AG04449 (cell line): ENCODE results near the gene ZNF630.

Experiments used
- CTCF ChIA-PET: fragments of 350-600 bp; formaldehyde crosslinking; extraction: SDS; loops from one replicate; lab custom pipeline; 2021; ENCODE audit warnings: antibody characterized with exemption; lab: Yijun Ruan, JAX
- POLR2A ChIA-PET: fragments of 400-600, 350-600 bp; formaldehyde crosslinking; extraction: SDS; loops from one replicate; lab custom pipeline; 2020; ENCODE audit warnings: antibody characterized with exemption, inconsistent platforms; lab: Yijun Ruan, JAX
- DNase-seq: peaks from one replicate; pipeline ENCODE4 v3.0.0-alpha.2; 2010; ENCODE audit warnings: low read depth, low spot score
- H3K4me3 ChIP-seq: 2 replicates; pipeline ENCODE4 v1.5.1; 2011; ENCODE audit warnings: low read depth, mild to moderate bottlenecking, control low read depth, low read length
- CTCF ChIP-seq: IDR thresholded peaks from one replicate; pipeline ENCODE4 v1.5.1; 2011; ENCODE audit warnings: mild to moderate bottlenecking, moderate library complexity, low read length, control low read depth, inconsistent platforms; ENCODE audit not compliant: insufficient read depth; ENCODE audit errors: missing control alignments

ZNF630 gene

DNA sequence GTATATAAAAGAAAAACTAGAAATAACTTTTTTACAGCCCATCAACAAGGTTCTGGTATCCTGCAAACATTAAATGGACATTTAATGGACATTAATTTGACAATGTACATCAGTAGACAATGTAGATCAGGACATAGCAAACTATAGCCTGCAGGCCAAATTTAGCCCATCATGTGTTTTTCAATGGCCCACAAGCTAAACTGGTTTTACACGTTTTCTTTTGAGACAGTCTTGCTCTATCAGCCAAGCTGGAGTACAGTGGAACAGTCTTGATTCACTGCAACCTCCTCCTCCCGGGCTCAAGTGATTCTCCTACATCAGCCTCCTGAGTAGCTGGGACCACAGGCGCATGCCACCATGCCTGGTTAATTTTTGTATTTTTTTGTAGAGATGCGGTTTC is 7.2 kb downstream of the ZNF630 start:
- no peak for DNase-seq
- TF ChIP-seq CTCF = no peak
- ChIA-PET CTCF (interaction anchor here (1.1 kb wide), 1 partner anchor 430 kb away, joined by 6 read pairs; no protein-coding TSS in a partner anchor), POLR2A (no interaction called here)
- H3K4me3 ChIP-seq = no peak overlapping the region

DNA sequence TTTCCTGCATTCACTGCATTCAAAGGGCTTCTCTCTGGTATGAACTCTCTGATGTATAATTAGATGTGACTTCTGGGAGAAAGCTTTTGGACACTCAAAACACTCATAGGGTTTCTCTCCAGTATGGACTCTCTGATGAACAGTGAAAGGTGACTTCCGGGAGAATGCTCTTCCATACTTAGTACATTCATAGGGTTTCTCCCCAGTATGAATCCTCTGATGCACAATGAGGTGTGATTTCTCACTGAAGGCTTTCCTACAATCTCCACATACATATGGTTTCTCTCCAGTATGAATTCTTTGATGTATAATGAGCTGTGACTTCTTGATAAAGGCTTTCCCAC is 12.2 kb downstream of the ZNF630 start:
- ChIA-PET CTCF (no interaction called here), POLR2A (no interaction called here)
- H3K4me3 ChIP-seq = no peak overlapping the region
- no peak for DNase-seq
- TF ChIP-seq CTCF = no peak

- no peak for DNase-seq
- ChIA-PET POLR2A (no interaction called here), CTCF (no interaction called here)
- TF ChIP-seq CTCF = no peak
- H3K4me3 ChIP-seq = no peak overlapping the region
These were observed 12.7 kb downstream of the ZNF630 start for GRCh38 chrX:48058621-48059295.

- H3K4me3 ChIP-seq = no peak overlapping the region
- ChIA-PET POLR2A (no interaction called here), CTCF (no interaction called here)
- no peak for TF ChIP-seq CTCF
- no peak for DNase-seq
These were observed 24.6 kb downstream of the ZNF630 start for GRCh38 chrX:48046846-48047245.

GRCh38 chrX:48045410-48046311 is 25.8 kb downstream of the ZNF630 start:
- CTCF ChIA-PET = no interaction called here

More at GRCh38 chrX:48045410-48046311, 25.8 kb downstream of the ZNF630 start:
- no peak for TF ChIP-seq CTCF
- no peak overlapping the region for H3K4me3 ChIP-seq
- POLR2A ChIA-PET = no interaction called here
- DNase-seq = no peak
